Measurements from ENCODE around the gene SND1. TPM values are rescaled to one million over a fixed set of nuclear protein-coding genes. Genes with fewer than 3 reads are reported as not detected.

SND1 gene
- polyA plus RNA-seq, 1 donor: 144 TPM

DNA sequence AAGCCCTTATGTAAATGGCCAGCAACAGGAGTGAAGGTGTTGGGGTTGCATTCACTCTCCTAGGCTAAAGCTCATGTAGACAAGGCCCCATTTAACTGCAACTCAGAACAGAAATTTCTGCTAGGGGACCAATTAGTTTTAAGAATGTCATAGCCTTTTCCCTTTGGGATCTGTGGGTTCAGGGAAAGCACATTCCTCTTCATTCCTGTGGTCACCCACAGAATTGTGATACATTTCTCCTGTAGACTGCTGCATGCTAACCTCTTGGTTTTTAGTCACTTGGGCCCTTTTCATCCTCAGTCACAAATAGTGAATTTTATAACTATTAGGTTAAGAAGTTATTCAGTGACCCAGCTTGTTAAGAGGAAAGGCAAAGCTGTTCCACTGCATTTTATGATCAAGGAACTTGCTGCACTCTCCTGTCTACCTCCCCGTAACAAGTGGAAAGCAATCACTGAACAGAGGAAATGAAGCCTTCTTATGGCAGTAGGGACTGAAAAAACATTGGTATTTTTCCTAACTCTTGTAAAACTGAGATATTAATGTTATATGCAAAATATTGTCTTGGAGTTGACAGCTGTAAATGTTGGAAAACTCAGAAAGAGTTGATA is 124.9 kb downstream of the SND1 start:
- Histone ChIP-seq H3K4me1 (ENCODE audit: control insufficient read depth, insufficient read depth, low read length) (no peaks in the 10 kb centered on the region), H3K27me3 (ENCODE audit: control insufficient read depth, insufficient read depth, low read length) (no peaks in the 10 kb centered on the region), H3K9me3 (ENCODE audit: control insufficient read depth, low read depth, low read length) (no peaks in the 10 kb centered on the region), H3K27ac (ENCODE audit: low read length) (no peak overlapping the region), H3K36me3 (ENCODE audit: control insufficient read depth, insufficient read depth, low read length) (no peaks in the 10 kb centered on the region), H3K4me3 (ENCODE audit: low read length) (no peak overlapping the region)
- WGBS (ENCODE audit: insufficient coverage, low lambda C conversion rate): no CpG with 5 or more reads among the region's 1 CpG
- no peak for DNase-seq

DNA sequence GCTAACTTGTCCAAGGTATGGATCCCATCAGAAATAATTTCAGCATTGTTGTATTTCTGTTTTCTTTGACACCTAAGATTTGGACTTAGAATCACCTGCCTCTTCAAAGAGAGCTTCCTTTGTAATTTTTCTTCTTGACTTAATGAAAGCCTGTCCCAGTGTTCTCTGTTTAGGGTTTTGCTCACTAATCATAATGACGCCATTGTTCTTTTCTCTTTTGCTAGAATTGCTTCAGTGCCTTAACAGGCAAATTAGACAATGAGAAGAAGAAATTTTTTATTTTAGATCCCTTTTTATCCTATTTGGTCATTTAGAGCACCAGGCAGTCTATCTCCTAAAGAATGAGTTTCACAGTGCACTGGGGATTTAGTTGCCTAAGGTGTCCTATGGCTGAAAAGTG is 128.5 kb downstream of the SND1 start:
- WGBS (ENCODE audit: insufficient coverage, low lambda C conversion rate): 100% methylated on average over 1 of the region's 1 CpG
- H3K4me3 ChIP-seq (ENCODE audit: low read length): no peak overlapping the region

DNA sequence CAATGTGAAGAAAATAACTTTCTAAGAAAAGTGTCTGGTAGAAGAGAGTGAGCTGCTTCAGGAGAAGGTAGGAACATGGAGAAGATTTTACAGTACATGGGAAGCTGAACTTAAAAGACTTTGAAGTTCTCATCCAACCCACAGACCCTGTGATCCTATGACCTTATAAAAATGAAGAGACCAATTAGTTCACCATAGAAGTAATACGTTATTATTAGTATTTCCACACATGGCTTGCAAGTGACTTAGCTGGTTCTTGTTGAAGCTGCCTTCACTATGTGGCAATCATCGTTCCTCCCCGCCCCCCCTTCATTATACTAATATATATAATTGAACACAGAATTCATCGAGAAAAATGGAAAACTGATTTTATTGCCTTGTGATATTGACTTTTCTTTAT is 129.1 kb downstream of the SND1 start:
- no peak for DNase-seq
- no peaks in the 10 kb centered on the region for H3K9me3 ChIP-seq (ENCODE audit: control insufficient read depth, low read depth, low read length)
- WGBS (ENCODE audit: insufficient coverage, low lambda C conversion rate): 90% methylated on average over 2 of the region's 4 CpGs

More for the DNA sequence above, 128.5 kb downstream of the SND1 start:
- H3K27ac ChIP-seq (ENCODE audit: low read length): no peak overlapping the region
- H3K36me3 ChIP-seq (ENCODE audit: control insufficient read depth, insufficient read depth, low read length): peaks cover 2% of the 10 kb centered on the region
- no peak for DNase-seq
- H3K4me1 ChIP-seq (ENCODE audit: control insufficient read depth, insufficient read depth, low read length): no peaks in the 10 kb centered on the region
- H3K9me3 ChIP-seq (ENCODE audit: control insufficient read depth, low read depth, low read length): no peaks in the 10 kb centered on the region
- no peaks in the 10 kb centered on the region for H3K27me3 ChIP-seq (ENCODE audit: control insufficient read depth, insufficient read depth, low read length)

DNA sequence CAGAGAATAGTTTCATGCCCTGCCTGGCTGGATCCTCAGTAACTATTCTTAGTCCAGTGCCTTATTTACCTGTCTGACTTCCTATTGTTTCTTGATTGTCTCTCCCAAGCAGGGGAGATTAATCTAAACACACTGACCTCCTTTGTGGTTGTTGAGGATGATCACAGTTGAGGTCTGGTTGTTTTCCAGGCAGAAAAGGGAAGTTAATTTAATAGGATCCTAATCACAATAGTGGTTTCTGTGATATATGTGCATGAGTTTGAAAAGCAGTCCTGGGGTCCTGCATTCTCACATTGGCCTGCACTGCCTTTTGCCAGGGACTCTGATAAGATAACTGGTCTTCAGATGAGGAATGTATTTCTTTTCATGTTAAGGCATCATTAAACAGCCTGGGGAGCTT is 130.1 kb downstream of the SND1 start:
- H3K4me3 ChIP-seq (ENCODE audit: low read length): no peak overlapping the region
- H3K27ac ChIP-seq (ENCODE audit: low read length): no peak overlapping the region
- H3K27me3 ChIP-seq (ENCODE audit: control insufficient read depth, insufficient read depth, low read length): no peaks in the 10 kb centered on the region
- H3K4me1 ChIP-seq (ENCODE audit: control insufficient read depth, insufficient read depth, low read length): no peaks in the 10 kb centered on the region
- no peak for DNase-seq
- peaks cover 2% of the 10 kb centered on the region for H3K36me3 ChIP-seq (ENCODE audit: control insufficient read depth, insufficient read depth, low read length)
- no peaks in the 10 kb centered on the region for H3K9me3 ChIP-seq (ENCODE audit: control insufficient read depth, low read depth, low read length)

More for the DNA sequence above, 129.1 kb downstream of the SND1 start:
- no peak overlapping the region for H3K4me3 ChIP-seq (ENCODE audit: low read length)
- H3K36me3 ChIP-seq (ENCODE audit: control insufficient read depth, insufficient read depth, low read length): peaks cover 2% of the 10 kb centered on the region
- no peaks in the 10 kb centered on the region for H3K27me3 ChIP-seq (ENCODE audit: control insufficient read depth, insufficient read depth, low read length)
- no peaks in the 10 kb centered on the region for H3K4me1 ChIP-seq (ENCODE audit: control insufficient read depth, insufficient read depth, low read length)
- no peak overlapping the region for H3K27ac ChIP-seq (ENCODE audit: low read length)

DNA sequence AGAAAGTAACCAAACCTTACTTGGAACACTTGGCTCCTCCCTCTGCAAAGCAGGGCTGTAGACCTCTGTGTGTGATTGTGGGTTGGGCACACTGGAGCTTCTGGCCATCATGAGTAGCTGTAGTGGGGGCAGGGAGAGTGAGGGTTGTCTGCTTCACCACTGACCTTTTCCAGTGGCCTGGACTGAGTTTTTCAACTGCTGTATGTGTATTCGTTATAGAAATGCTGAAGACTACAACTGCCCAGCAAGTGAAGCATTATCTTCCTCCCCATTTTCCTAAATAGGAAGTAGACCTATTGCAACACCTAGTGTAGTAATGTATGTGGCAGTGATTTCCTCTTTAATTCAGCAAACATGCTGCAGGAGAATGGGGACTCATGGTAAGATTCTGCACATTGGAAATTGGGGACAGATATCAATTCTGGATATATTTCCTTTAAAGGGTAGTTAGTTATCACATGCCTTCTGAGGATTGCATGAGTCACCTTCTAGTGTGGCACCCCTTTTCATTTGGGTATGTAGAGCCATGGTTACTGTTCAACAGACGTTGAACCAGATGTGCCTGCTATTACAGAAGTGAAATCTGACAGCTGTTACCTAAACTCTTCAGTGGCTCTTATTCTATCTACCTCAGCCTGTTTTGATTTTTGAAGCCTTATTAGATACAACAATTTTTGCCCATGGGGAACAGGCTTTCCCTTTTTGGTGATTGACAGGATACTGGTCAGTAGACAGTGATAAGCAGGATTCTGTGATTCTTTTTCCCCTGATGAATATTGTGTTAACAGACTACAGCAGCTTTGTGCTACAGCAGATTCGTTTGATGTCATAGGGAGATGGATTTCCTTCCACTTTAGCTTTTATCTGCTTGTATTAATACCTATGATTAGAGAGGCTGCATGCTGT is 130.9 kb downstream of the SND1 start:
- Histone ChIP-seq H3K36me3 (ENCODE audit: control insufficient read depth, insufficient read depth, low read length) (peaks cover 2% of the 10 kb centered on the region), H3K4me1 (ENCODE audit: control insufficient read depth, insufficient read depth, low read length) (no peaks in the 10 kb centered on the region), H3K4me3 (ENCODE audit: low read length) (no peak overlapping the region), H3K27ac (ENCODE audit: low read length) (no peak overlapping the region), H3K27me3 (ENCODE audit: control insufficient read depth, insufficient read depth, low read length) (no peaks in the 10 kb centered on the region), H3K9me3 (ENCODE audit: control insufficient read depth, low read depth, low read length) (no peaks in the 10 kb centered on the region)
- DNase-seq: no peak
- no CpG with 5 or more reads among the region's 3 CpGs for WGBS (ENCODE audit: insufficient coverage, low lambda C conversion rate)

DNA sequence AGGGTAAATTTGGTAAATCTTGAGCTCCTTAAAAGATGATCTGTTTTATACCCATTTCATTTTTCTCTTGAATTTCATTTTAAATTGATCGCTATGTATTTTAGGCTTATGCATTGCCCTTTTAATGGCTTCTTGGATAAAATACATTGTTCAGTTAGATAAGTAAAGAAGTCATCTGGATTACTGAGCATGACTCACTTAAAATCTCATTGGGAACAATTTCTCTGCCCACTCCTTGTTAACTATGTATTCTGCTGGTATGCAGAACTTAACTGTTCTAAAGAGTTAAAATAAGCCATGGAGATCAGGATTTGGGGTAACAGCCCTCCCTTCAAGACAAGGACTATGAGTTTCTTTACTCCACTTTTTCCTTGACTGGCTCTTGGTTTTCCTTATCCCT is 134.2 kb downstream of the SND1 start:
- DNase-seq: no peak
- Histone ChIP-seq H3K27me3 (ENCODE audit: control insufficient read depth, insufficient read depth, low read length) (no peaks in the 10 kb centered on the region), H3K36me3 (ENCODE audit: control insufficient read depth, insufficient read depth, low read length) (peaks cover 2% of the 10 kb centered on the region), H3K27ac (ENCODE audit: low read length) (no peak overlapping the region), H3K4me1 (ENCODE audit: control insufficient read depth, insufficient read depth, low read length) (no peaks in the 10 kb centered on the region), H3K9me3 (ENCODE audit: control insufficient read depth, low read depth, low read length) (no peaks in the 10 kb centered on the region), H3K4me3 (ENCODE audit: low read length) (no peak overlapping the region)
- WGBS (ENCODE audit: insufficient coverage, low lambda C conversion rate): 100% methylated on average over 1 of the region's 1 CpG

DNA sequence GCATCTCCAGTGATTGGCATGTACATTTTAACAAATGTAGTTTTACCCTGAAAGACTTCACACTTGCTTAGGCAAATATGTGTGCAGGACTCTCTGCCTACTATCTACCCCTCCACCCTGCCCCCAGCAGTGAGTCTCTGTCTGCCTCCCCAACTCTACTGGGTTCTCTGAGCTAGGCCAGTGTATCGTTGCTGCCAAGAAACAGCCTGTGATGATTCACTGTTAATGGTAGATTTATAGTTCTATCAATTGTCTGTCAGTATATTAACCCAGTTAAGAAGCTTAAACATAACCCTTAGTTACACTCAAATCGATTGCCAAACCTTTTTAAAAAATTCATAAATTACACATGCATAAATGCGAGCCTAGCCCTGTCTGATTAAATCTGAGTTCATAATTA is 137.0 kb downstream of the SND1 start:
- no peak overlapping the region for H3K27ac ChIP-seq (ENCODE audit: low read length)
- WGBS (ENCODE audit: insufficient coverage, low lambda C conversion rate): 85% methylated on average over 2 of the region's 3 CpGs
- no peak for DNase-seq
- no peaks in the 10 kb centered on the region for H3K9me3 ChIP-seq (ENCODE audit: control insufficient read depth, low read depth, low read length)
- no peaks in the 10 kb centered on the region for H3K27me3 ChIP-seq (ENCODE audit: control insufficient read depth, insufficient read depth, low read length)
- H3K4me3 ChIP-seq (ENCODE audit: low read length): no peak overlapping the region
- H3K4me1 ChIP-seq (ENCODE audit: control insufficient read depth, insufficient read depth, low read length): no peaks in the 10 kb centered on the region
- peaks cover 2% of the 10 kb centered on the region for H3K36me3 ChIP-seq (ENCODE audit: control insufficient read depth, insufficient read depth, low read length)

DNA sequence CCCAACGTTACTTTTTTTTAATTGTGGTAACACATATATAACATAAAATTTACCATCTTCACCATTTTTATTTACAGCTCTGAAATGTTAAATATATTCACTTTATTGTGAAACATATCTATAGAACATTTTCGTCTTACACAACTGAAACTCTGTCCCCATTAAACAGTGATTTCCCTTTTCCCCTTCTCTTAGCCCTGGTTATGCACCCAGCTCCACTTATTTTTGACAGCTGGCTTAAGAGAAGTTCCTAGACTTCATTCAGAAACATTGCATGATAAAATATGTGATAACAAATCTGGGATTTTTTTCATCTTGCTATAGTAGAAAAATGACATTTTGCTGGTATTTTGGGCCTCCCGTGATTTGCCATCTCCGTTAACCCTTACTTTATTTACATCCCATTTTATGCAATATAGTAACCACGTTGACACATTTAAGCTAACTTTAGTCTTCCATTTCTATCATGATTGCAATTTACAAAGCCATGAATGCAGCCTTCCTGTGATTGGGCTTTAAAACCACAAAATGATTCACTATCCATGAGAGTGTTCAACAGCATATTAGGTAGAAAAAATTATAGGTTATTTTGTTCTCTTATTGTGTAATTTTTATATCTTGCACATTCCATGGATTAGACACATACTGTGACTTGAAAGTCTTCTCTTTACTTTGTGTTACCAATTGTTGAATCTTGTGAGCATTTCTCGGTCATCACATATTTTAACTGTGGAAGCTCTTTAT is 139.6 kb downstream of the SND1 start:
- no peak overlapping the region for H3K4me3 ChIP-seq (ENCODE audit: low read length)
- no peak overlapping the region for H3K27ac ChIP-seq (ENCODE audit: low read length)
- H3K4me1 ChIP-seq (ENCODE audit: control insufficient read depth, insufficient read depth, low read length): no peaks in the 10 kb centered on the region
- no peaks in the 10 kb centered on the region for H3K9me3 ChIP-seq (ENCODE audit: control insufficient read depth, low read depth, low read length)
- H3K36me3 ChIP-seq (ENCODE audit: control insufficient read depth, insufficient read depth, low read length): no peaks in the 10 kb centered on the region
- no peaks in the 10 kb centered on the region for H3K27me3 ChIP-seq (ENCODE audit: control insufficient read depth, insufficient read depth, low read length)
- no peak for DNase-seq
- 90% methylated on average over 4 of the region's 6 CpGs for WGBS (ENCODE audit: insufficient coverage, low lambda C conversion rate)

DNA sequence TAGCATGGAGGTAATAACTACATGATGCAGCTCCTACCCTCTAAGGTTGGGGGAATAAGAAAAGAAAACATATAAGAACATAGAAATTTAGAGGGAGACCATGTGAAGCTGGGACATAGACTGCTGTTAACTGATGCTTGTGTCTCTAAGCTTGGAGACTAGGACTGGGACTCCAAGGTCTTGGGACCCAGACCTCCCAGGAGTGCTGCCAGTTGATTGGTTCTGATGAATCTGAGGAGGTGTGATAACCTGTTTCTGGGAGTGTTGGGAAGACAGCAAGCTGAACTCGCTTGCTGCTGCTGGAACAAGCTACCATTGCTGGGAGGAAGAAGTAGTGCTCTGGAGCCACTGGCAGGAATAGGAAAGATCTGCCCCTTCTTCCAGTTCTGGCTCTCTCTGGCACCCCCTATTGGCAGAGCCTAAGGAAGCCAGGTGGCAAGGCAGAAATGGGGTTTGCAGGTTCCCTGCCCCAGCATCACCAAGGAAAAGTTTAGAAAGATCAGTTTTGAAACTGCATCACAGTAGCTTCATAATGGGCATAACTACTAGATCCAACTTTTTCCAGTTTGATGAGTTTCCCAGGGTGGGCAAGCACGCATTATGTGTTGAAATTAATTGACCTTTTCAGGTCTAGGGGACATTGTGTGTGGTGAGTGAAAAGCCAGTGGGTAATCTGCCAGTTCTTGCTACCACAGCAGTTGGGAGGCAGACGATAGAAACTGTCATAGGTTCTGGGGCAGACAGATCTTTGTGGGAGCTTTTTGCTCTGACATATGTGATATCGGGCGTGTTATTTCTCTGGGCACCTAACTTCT is 140.7 kb downstream of the SND1 start:
- no CpG with 5 or more reads among the region's 5 CpGs for WGBS (ENCODE audit: insufficient coverage, low lambda C conversion rate)
- H3K36me3 ChIP-seq (ENCODE audit: control insufficient read depth, insufficient read depth, low read length): no peaks in the 10 kb centered on the region
- no peak for DNase-seq
- no peak overlapping the region for H3K4me3 ChIP-seq (ENCODE audit: low read length)
- H3K27me3 ChIP-seq (ENCODE audit: control insufficient read depth, insufficient read depth, low read length): no peaks in the 10 kb centered on the region
- H3K27ac ChIP-seq (ENCODE audit: low read length): no peak overlapping the region
- H3K9me3 ChIP-seq (ENCODE audit: control insufficient read depth, low read depth, low read length): no peaks in the 10 kb centered on the region
- H3K4me1 ChIP-seq (ENCODE audit: control insufficient read depth, insufficient read depth, low read length): no peaks in the 10 kb centered on the region

DNA sequence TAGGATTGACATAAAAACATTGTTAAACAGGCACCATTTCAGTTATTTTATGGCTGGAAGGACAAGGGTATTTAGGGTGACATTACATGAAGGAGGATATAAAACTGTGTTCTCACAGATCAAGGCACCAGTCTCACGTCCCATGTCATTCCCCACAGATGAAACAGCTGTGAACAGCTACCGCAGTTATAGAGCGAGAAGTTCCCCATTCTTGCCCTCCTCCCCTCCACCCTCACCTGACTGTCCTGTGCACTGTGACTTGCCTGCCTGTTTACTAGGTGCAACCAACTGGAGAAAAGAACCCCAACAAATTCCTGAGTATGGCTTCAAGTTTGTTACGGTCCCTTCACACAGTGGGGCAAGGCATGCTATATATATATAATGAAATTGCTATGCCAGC is 141.6 kb downstream of the SND1 start:
- H3K9me3 ChIP-seq (ENCODE audit: control insufficient read depth, low read depth, low read length): no peaks in the 10 kb centered on the region
- no peak for DNase-seq
- H3K27ac ChIP-seq (ENCODE audit: low read length): no peak overlapping the region
- no peaks in the 10 kb centered on the region for H3K27me3 ChIP-seq (ENCODE audit: control insufficient read depth, insufficient read depth, low read length)
- WGBS (ENCODE audit: insufficient coverage, low lambda C conversion rate): no CpG with 5 or more reads among the region's 4 CpGs
- no peaks in the 10 kb centered on the region for H3K4me1 ChIP-seq (ENCODE audit: control insufficient read depth, insufficient read depth, low read length)
- no peak overlapping the region for H3K4me3 ChIP-seq (ENCODE audit: low read length)
- no peaks in the 10 kb centered on the region for H3K36me3 ChIP-seq (ENCODE audit: control insufficient read depth, insufficient read depth, low read length)

Data from large intestine (tissue), 3 donors.